ENCODE measurements around the gene CLCN5. TPM values are rescaled to one million over a fixed set of nuclear protein-coding genes. Genes with fewer than 3 reads are reported as not detected.

Gene CLCN5
- total RNA-seq, 1 donor from 2014 or later, result 3.3 TPM

DNA sequence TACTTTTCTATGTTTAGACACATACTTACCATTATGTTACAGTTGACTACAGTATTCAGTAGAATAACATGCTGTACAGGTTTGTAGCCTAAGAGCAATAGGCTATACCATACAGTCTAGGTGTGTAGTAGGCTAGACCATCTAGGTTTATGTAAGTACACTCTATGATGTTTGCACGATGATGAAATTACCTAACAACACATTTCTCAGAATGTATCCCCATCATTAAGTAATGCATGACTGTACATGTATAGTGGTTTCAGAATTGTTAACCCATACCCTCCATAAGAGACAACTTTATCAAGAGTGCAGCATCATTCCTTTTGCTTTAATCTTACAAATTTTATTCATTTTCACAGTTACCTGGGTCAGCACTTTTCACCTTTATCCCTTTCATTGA, 126.8 kb downstream of the CLCN5 start:
- DNase-seq (ENCODE audit: low read depth), result no peak
- TF ChIP-seq, protein P1, sequence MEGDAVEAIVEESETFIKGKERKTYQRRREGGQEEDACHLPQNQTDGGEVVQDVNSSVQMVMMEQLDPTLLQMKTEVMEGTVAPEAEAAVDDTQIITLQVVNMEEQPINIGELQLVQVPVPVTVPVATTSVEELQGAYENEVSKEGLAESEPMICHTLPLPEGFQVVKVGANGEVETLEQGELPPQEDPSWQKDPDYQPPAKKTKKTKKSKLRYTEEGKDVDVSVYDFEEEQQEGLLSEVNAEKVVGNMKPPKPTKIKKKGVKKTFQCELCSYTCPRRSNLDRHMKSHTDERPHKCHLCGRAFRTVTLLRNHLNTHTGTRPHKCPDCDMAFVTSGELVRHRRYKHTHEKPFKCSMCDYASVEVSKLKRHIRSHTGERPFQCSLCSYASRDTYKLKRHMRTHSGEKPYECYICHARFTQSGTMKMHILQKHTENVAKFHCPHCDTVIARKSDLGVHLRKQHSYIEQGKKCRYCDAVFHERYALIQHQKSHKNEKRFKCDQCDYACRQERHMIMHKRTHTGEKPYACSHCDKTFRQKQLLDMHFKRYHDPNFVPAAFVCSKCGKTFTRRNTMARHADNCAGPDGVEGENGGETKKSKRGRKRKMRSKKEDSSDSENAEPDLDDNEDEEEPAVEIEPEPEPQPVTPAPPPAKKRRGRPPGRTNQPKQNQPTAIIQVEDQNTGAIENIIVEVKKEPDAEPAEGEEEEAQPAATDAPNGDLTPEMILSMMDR (conservative IDR thresholded peaks at IDR 0.05; ENCODE audit: low read depth, low read length), result no peak
- H3K4me3 ChIP-seq (ENCODE audit: low read depth, low read length), result no peak overlapping the region

DNA sequence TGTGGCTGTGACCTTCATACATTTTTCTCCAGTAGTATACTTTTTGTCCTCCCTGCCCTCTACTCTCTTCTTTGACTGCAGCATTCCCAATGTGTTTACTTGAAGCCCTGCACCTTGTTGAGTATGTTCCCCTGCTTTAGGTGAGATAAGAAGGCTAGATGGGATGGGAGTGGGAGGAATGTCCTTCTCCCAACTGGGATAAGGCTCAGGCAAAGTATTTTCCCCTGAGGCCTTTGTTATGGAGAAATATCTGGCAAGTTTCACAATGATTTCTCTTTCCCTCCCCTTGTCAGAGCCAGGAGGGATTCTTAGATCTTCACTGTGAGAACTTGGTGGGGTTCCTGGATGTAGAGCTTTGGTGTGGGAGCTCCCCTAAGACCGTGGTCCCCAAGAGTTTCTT, 131.8 kb downstream of the CLCN5 start:
- DNase-seq (ENCODE audit: low read depth), result no peak
- H3K4me3 ChIP-seq (ENCODE audit: low read depth, low read length), result no peak overlapping the region
- TF ChIP-seq, protein P1 (conservative IDR thresholded peaks at IDR 0.05; ENCODE audit: low read depth, low read length), result no peak

DNA sequence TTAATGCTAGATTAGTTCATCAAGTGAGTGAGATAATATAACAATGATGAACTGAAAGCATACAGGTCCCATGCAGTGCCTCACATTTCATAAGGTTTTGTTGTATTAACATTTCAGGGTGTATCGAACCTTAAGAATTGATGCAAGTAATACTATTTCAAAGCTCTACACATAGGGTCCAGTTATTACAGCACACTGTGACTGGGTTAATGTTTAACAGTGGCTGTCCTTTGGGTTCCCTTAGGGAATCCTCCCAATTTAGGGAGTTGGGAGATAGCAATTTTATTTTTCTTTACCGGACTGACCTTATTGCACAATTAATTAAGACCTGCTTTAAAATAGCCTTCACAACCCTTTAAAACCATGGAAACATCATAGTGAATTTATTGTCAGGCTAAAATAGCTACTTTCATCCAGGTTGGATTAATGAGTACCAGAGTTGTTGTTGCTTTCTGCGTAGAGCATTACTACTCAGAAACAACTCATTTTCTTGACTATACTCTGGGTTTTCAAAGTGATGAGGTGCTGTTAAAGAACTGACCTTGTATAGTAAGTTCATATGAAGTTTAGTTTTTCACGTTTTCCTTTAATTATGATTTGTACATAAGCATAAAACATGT, 144.0 kb downstream of the CLCN5 start:
- DNase-seq (ENCODE audit: low read depth), result no peak
- TF ChIP-seq, protein P1 (conservative IDR thresholded peaks at IDR 0.05; ENCODE audit: low read depth, low read length), result no peak
- H3K4me3 ChIP-seq (ENCODE audit: low read depth, low read length), result no peak overlapping the region

DNA sequence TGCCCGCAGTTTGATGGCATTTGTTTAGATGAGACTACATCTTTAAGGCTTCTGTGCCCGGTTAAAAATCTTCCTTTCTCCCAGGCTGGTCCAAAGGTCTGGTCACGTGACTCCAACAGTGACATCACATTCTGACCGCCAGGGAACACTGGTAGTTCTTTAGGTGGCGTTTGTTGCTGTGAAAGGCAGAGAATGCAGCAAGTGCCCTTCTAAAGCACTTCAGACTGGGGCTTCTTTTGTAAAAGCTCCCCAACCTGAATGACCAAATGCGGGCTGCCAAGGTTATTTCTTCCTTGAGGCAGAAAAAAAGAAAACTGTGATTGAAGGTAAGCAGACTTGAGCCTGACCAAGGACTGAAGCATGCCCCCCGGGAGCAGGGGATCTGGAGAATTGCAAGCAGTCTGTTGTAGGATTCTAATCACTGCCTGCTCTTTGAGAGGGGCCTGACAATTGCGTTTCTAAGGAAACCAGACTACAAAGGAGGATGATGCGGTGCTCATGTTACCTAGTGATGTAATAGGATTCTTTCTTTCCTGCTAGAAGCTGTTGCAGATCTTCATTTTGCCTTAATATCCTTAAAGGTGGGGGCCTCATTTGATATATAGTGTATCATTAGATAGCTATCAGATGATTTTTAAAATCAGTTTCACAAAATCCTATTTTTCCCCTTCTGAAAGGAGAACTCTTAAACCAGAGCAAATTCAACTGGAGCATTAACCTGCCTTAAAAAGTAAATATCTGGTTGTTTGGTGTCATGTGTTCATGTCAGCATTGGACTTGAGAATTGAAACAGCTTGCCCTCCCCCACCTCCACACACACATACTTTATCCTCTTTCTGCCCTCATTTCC, 145.3 kb downstream of the CLCN5 start:
- no peak for DNase-seq (ENCODE audit: low read depth)
- H3K4me3 ChIP-seq (ENCODE audit: low read depth, low read length), result peak overlapping the region; percentile 26
- TF ChIP-seq, protein P1 (conservative IDR thresholded peaks at IDR 0.05; ENCODE audit: low read depth, low read length), result peak; percentile 14

DNA sequence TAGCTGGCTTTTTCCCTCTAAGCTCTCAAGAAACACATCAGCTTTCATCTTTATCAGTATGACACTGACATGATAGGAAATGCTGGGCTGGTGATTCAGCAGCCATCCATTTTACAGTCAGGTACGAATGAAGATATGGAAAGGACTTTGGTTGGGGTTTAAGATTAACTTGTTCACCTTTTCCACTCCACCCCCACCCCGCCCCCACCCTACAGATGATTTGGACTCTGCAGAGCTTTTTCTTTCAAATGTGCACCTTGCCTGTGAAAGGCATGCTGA, 145.8 kb downstream of the CLCN5 start:
- no peak for DNase-seq (ENCODE audit: low read depth)
- TF ChIP-seq, protein P1 (conservative IDR thresholded peaks at IDR 0.05; ENCODE audit: low read depth, low read length), result no peak
- H3K4me3 ChIP-seq (ENCODE audit: low read depth, low read length), result no peak overlapping the region

DNA sequence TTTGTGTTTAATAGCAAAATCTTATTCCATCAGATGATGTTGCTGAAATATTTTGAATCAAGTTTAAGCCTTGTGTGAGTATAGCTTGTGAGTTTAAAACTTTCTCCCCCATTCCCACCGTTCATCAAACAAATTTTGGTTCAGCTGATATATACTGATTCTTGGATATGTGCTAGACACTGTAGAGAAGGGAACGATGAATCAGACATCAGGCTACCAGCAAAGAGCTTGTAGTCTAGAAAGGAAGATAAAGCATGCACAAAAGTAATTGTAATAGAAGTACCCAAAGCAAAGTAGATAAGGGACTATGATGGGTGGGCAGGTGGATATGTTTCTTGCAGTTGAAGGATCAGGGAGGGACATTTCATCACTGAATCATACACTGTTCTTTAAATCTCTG, 146.5 kb downstream of the CLCN5 start:
- DNase-seq (ENCODE audit: low read depth), result no peak
- H3K4me3 ChIP-seq (ENCODE audit: low read depth, low read length), result no peak overlapping the region
- TF ChIP-seq, protein P1 (conservative IDR thresholded peaks at IDR 0.05; ENCODE audit: low read depth, low read length), result no peak

DNA sequence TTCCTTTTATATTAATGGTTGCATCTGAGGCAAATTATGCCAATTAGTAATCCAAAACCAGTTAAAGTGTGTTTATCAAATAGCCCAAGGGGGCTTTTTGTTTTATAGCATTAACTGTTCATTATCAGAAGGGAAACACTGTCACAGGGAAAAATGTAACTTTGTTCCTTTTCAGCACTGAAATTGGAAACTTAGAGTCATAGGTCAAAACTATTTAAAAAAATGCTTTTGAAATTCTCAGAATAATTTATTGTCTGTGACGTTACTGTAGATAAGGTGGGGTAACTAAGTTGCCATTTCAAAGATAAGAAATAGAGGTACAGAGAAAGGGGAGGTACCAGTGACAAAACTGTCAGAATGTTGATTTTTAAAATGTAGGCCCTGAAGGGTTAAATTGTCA, 149.1 kb downstream of the CLCN5 start:
- H3K4me3 ChIP-seq (ENCODE audit: low read depth, low read length), result no peak overlapping the region
- TF ChIP-seq, protein P1 (conservative IDR thresholded peaks at IDR 0.05; ENCODE audit: low read depth, low read length), result no peak
- DNase-seq (ENCODE audit: low read depth), result no peak
